ENCODE measurements around the gene NCK2.

GRCh38 chr2:105933906-105934305, 189.2 kb downstream of the NCK2 start:
- TF ChIP-seq CTCF (IDR thresholded peaks at IDR 0.05), result no peak
- TF ChIP-seq POLR2A (IDR thresholded peaks at IDR 0.05), result no peak
